Measurements from ENCODE around the gene SZT2.

GRCh38 chr1:43468414-43468813 lies 78.7 kb downstream of the SZT2 start:
- TF ChIP-seq, protein P1, sequence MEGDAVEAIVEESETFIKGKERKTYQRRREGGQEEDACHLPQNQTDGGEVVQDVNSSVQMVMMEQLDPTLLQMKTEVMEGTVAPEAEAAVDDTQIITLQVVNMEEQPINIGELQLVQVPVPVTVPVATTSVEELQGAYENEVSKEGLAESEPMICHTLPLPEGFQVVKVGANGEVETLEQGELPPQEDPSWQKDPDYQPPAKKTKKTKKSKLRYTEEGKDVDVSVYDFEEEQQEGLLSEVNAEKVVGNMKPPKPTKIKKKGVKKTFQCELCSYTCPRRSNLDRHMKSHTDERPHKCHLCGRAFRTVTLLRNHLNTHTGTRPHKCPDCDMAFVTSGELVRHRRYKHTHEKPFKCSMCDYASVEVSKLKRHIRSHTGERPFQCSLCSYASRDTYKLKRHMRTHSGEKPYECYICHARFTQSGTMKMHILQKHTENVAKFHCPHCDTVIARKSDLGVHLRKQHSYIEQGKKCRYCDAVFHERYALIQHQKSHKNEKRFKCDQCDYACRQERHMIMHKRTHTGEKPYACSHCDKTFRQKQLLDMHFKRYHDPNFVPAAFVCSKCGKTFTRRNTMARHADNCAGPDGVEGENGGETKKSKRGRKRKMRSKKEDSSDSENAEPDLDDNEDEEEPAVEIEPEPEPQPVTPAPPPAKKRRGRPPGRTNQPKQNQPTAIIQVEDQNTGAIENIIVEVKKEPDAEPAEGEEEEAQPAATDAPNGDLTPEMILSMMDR (conservative IDR thresholded peaks at IDR 0.05), result no peak
- no peak for TF ChIP-seq EZH2 (IDR thresholded peaks at IDR 0.05; ENCODE audit: low read depth)
